Astrocyte of the cerebellum (primary cell): Measurements from ENCODE around the gene FUT4.
A peak's percentile ranks its signal among the peaks of the same experiment; 100 is the strongest.
"Not testable (repeated sequence)": the region's sequence is repeated elsewhere in the genome, so short reads cannot be mapped to it uniquely, and the experiment has no call there.

Experiments used
- DNase-seq: peaks from one replicate; pipeline ENCODE4 v3.0.0-alpha.2; 2011; ENCODE audit warnings: low read depth
- H3K4me3 ChIP-seq: 2 replicates; pipeline ENCODE4 v1.5.1; 2011; ENCODE audit warnings: mild to moderate bottlenecking, low read depth, low read length, moderate library complexity
- CTCF ChIP-seq: IDR thresholded peaks from 2 replicates; pipeline ENCODE4 v1.5.1; 2012; ENCODE audit warnings: low read length, low read depth, moderate library complexity, mild to moderate bottlenecking; ENCODE audit errors: missing control alignments
- in situ Hi-C: cut with HindIII; loops from 2 replicates; pipeline ENCODE4 v1.10.0; 2017; ENCODE audit warnings: low sequenced_read_pairs

Gene FUT4

DNA sequence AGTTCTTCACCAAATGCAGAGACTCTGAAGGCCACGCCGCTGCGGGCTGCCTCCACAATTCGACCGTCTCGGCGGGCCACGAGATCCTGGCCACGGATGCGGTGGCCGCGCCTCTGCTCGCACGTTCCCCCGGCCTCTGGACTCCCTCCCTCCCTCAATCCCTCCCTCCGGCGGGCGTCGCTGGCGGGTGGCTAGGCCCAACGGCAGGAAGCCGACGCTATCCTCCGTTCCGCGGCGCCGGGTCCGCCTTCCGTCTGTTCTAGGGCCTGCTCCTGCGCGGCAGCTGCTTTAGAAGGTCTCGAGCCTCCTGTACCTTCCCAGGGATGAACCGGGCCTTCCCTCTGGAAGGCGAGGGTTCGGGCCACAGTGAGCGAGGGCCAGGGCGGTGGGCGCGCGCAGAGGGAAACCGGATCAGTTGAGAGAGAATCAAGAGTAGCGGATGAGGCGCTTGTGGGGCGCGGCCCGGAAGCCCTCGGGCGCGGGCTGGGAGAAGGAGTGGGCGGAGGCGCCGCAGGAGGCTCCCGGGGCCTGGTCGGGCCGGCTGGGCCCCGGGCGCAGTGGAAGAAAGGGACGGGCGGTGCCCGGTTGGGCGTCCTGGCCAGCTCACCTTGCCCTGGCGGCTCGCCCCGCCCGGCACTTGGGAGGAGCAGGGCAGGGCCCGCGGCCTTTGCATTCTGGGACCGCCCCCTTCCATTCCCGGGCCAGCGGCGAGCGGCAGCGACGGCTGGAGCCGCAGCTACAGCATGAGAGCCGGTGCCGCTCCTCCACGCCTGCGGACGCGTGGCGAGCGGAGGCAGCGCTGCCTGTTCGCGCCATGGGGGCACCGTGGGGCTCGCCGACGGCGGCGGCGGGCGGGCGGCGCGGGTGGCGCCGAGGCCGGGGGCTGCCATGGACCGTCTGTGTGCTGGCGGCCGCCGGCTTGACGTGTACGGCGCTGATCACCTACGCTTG lies at the start of gene FUT4:
TSS of gene FUT4 (plus strand) at position 227 of the 951 bp plus-strand sequence. CDS start at position 440, 213 bp downstream.
- peak within 1 kb of the TSS; percentile 47 for H3K4me3 ChIP-seq
- in situ Hi-C loops: no loop called here
- no peak for DNase-seq
- TF ChIP-seq CTCF: no peak

GRCh38 chr11:94494126-94494680 lies 49.5 kb upstream of the FUT4 start:
- in situ Hi-C loops: no loop called here
- no peak for TF ChIP-seq CTCF
- no peak for DNase-seq
- peak overlapping the region; percentile 88 for H3K4me3 ChIP-seq

- DNase-seq: no peak
- no peak overlapping the region for H3K4me3 ChIP-seq
- TF ChIP-seq CTCF: no peak
- in situ Hi-C loops: no loop called here
These were observed 43.5 kb upstream of the FUT4 start for GRCh38 chr11:94500181-94500580.

DNA sequence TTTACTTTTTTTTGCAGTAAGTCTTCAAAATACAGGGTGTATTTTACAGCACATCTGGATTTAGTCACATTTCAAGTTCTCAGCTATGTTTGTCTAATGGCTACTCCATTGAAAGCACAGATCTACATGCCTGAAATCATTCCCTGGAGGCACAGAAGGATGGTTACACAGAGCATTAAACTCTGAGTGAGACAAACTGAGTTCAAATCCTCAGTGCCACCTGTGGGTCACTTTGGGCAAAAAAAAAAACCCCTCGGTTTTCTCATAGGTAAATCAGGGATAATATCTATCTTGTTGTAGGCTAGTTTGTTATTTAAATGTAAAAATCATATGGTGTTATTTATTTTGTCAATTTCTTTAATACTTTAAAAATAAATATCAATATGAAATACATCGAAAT lies 42.2 kb upstream of the FUT4 start:
- no peak for DNase-seq
- H3K4me3 ChIP-seq: no peak overlapping the region
- in situ Hi-C loops: no loop called here
- no peak for TF ChIP-seq CTCF

DNA sequence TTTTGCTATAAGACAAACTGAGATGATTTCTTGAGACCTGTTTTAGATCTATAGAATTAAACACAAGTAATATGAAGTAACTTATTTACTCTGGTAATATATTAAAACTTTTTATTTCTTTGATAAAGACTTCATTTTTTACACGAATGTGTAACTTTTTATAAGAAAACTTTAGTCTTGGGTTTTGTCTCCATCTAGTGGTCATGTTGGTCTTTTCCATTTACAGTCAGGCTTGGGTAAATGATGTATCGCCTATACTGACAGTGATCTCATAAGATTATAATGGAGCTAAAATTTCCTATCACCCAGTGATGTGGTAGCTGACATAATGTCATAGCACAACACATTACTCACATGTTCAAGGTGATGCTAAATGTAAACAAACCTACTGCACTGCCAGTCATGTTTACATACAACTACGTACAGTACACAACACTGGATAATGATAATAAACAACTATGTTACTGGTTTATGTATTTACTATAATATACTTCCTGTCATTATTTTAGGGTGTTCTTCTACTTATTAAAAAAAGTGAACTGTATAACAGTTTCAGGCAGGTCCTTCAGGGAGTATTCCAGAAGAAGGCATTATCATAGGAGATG lies 38.9 kb upstream of the FUT4 start:
- in situ Hi-C loops: no loop called here
- peak; percentile 43 for TF ChIP-seq CTCF
- no peak overlapping the region for H3K4me3 ChIP-seq
- DNase-seq: peak; percentile 62

GRCh38 chr11:94506513-94506912 lies 37.2 kb upstream of the FUT4 start:
- in situ Hi-C loops, DNase-seq, H3K4me3 ChIP-seq: not testable (repeated sequence)
